ENCODE measurements around the gene IFT122.

IFT122 gene

DNA sequence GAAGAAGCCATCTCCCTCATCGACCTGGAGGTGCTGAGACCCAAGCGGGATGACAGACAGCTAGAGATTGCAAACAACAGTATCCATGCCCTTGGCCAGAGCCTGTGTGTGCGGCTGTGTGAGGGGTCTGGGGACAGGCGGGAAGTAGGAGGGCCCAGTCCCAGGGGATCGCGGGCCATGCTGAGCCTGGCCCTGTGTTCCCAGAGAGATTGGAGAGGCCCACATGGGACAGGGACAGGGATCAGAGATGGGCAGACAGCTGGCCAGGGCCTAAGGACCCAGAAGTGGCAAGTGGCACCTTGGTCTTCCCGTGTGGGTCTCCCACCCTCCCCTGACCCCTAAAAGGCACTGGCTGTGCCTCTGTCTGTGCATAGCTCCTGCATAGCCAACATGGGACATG lies 77.5 kb downstream of the IFT122 start:
- no peak for DNase-seq (ENCODE audit: low read depth)
- no peak overlapping the region for H3K4me3 ChIP-seq (ENCODE audit: low read length)
- TF ChIP-seq, protein P1, sequence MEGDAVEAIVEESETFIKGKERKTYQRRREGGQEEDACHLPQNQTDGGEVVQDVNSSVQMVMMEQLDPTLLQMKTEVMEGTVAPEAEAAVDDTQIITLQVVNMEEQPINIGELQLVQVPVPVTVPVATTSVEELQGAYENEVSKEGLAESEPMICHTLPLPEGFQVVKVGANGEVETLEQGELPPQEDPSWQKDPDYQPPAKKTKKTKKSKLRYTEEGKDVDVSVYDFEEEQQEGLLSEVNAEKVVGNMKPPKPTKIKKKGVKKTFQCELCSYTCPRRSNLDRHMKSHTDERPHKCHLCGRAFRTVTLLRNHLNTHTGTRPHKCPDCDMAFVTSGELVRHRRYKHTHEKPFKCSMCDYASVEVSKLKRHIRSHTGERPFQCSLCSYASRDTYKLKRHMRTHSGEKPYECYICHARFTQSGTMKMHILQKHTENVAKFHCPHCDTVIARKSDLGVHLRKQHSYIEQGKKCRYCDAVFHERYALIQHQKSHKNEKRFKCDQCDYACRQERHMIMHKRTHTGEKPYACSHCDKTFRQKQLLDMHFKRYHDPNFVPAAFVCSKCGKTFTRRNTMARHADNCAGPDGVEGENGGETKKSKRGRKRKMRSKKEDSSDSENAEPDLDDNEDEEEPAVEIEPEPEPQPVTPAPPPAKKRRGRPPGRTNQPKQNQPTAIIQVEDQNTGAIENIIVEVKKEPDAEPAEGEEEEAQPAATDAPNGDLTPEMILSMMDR (conservative IDR thresholded peaks at IDR 0.05; ENCODE audit: low read depth, low read length): no peak

DNA sequence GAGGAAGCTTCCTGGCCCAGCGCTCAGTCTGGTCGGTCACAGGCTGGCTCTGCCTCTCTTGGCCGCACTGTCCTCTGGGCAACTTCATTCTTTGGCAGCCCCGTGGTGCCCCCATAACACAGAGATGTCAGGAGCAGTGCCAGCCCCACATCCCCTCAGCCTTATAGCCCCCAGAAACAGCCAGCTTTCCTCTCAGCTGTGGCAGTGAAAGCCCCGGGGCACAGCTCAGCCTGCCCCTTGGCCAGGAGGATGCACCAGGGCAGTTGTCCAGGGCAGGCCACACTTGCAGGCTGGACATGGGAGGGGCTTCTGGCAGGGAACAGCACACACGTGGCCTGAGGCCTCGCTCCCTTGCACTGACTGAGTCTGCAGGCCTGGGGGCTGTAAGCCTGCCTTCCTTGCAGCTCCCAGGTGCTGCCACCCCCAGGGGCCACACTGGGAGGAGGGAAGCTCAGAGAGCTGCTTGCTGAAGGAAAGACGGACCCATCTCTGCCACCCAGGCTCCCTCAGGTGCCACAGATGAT lies 78.1 kb downstream of the IFT122 start:
- H3K4me3 ChIP-seq (ENCODE audit: low read length): no peak overlapping the region
- no peak for DNase-seq (ENCODE audit: low read depth)
- TF ChIP-seq, protein P1 (conservative IDR thresholded peaks at IDR 0.05; ENCODE audit: low read depth, low read length): no peak

GRCh38 chr3:129518581-129518980 lies 78.6 kb downstream of the IFT122 start:
- H3K4me3 ChIP-seq (ENCODE audit: low read length): no peak overlapping the region
- TF ChIP-seq, protein P1 (conservative IDR thresholded peaks at IDR 0.05; ENCODE audit: low read depth, low read length): no peak
- DNase-seq (ENCODE audit: low read depth): no peak

DNA sequence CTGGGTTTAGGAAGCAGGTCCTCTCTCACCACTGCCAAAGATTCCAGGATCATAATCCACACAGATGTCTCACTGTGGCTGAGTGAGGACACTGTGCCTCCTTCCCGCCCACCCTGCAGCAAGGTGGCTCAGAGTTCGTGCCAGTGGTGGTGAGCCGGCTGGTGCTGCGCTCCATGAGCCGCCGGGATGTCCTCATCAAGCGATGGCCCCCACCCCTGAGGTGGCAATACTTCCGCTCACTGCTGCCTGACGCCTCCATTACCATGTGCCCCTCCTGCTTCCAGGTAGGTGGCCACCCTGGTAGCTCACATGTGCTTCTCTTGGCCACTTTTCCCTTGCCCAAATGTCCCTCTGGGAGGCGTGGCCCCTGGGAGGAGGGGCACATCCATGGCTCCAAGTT lies 79.4 kb downstream of the IFT122 start:
- TF ChIP-seq, protein P1 (conservative IDR thresholded peaks at IDR 0.05; ENCODE audit: low read depth, low read length): no peak
- no peak for DNase-seq (ENCODE audit: low read depth)
- no peak overlapping the region for H3K4me3 ChIP-seq (ENCODE audit: low read length)

- DNase-seq (ENCODE audit: low read depth): no peak
- no peak overlapping the region for H3K4me3 ChIP-seq (ENCODE audit: low read length)
- TF ChIP-seq, protein P1 (conservative IDR thresholded peaks at IDR 0.05; ENCODE audit: low read depth, low read length): no peak
Observed at GRCh38 chr3:129519896-129520715, 80.1 kb downstream of the IFT122 start.

DNA sequence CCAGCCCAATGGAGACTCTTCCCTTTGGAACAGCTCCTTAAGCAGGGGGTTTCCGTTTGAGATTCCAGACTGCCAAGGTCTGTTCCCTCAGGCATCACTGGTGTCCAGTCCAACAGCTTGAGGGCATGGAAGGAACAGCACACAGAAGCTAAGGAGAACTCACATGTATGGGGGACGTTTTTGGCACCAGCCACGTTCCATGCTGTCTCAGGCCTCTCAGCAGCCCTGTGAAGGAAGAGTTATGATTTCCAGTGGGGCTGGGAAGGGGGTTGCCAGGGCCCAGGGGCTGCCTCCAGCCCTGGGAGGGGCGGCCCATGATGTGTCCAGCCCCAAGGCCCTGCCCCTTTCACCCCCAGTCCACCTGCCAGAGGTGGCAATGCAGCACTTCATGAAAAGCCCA lies 80.9 kb downstream of the IFT122 start:
- no peak overlapping the region for H3K4me3 ChIP-seq (ENCODE audit: low read length)
- TF ChIP-seq, protein P1 (conservative IDR thresholded peaks at IDR 0.05; ENCODE audit: low read depth, low read length): no peak
- no peak for DNase-seq (ENCODE audit: low read depth)

DNA sequence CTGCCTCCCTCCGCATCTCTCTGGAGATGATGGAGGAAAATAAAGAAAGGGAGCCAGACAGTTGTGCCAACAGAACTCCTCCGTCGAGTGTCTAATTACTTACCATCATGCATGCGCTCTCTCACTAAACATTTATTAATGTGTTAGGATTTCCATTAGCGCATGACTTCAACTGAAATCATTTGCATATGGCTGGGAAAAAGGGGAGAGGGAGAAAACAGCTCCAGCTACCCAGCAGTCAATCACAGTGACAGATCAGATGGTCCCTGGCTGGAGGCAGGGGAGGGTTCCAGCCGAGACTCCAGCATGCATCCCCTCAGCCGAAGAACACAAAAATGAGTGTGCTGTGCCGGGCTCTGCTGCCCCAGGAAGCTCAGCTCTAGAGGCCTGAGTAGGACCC lies 81.6 kb downstream of the IFT122 start:
- TF ChIP-seq, protein P1 (conservative IDR thresholded peaks at IDR 0.05; ENCODE audit: low read depth, low read length): no peak
- DNase-seq (ENCODE audit: low read depth): no peak
- no peak overlapping the region for H3K4me3 ChIP-seq (ENCODE audit: low read length)

Data from retinal pigment epithelial cell (primary cell).